ENCODE measurements around the gene PLXNA2. TPM values are rescaled to one million over a fixed set of nuclear protein-coding genes. Genes with fewer than 3 reads are reported as not detected.

PLXNA2 gene
- total and polyA plus RNA-seq, 2 experiments from 2014 or later = 3.7 to 5.4 TPM

DNA sequence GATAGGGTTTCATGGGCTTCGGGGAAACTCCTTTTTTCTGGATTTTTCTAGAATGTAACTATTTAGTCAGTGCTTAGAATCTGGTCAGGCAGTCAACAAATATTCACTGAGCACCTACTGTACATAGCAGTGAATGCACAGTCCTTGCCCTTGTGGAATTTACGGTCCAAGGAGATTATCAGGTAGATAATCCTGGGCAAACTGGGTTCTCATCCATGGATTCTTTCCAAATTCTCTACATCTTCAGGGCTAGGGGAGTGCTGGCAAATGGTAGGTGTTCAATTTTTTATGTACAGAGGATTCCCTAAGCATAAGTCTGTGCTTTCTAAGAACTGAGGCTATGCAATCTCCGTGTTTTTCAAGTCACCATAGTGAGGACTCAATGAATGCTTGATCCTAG lies 192.5 kb downstream of the PLXNA2 start:
- no peaks in the 10 kb centered on the region for H3K9me3 ChIP-seq (ENCODE audit: low read depth)
- TF ChIP-seq EZH2phosphoT487 (IDR thresholded peaks at IDR 0.05; ENCODE audit: insufficient read depth, low read depth) (no peak), EZH2 (IDR thresholded peaks at IDR 0.05; ENCODE audit: insufficient read depth, poor library complexity, severe bottlenecking) (no peak)
- no peaks in the 10 kb centered on the region for H3F3A ChIP-seq (ENCODE audit: insufficient read depth)
- no peak overlapping the region for H3K27ac ChIP-seq
- no peaks in the 10 kb centered on the region for H3K9me2 ChIP-seq (ENCODE audit: insufficient read depth)
- WGBS, 2 experiments (ENCODE audit: low coverage in 1 of 2, low lambda C conversion rate in 2 of 2, missing lambda C conversion rate in 2 of 2) = 92 to 98% methylated on average over 3 of the region's 3 CpGs
- no peak overlapping the region for H3K4me2 ChIP-seq (ENCODE audit: unreplicated experiment)
- DNase-seq = no peak
- H2AFZ ChIP-seq = no peak overlapping the region
- H3K9ac ChIP-seq = no peak overlapping the region
- in situ Hi-C loops (cut with MboI) = no loop called here
- no peaks in the 10 kb centered on the region for H4K20me1 ChIP-seq (ENCODE audit: insufficient read depth)
- H3K79me2 ChIP-seq (ENCODE audit: insufficient read depth) = no peaks in the 10 kb centered on the region
- no peaks in the 10 kb centered on the region for H3K4me1 ChIP-seq (ENCODE audit: insufficient read depth)
- no peaks in the 10 kb centered on the region for H3K27me3 ChIP-seq (replicated peaks; ENCODE audit: insufficient read depth)
- H3K36me3 ChIP-seq (ENCODE audit: low read depth) = no peaks in the 10 kb centered on the region
- H3K4me3 ChIP-seq = no peak overlapping the region

DNA sequence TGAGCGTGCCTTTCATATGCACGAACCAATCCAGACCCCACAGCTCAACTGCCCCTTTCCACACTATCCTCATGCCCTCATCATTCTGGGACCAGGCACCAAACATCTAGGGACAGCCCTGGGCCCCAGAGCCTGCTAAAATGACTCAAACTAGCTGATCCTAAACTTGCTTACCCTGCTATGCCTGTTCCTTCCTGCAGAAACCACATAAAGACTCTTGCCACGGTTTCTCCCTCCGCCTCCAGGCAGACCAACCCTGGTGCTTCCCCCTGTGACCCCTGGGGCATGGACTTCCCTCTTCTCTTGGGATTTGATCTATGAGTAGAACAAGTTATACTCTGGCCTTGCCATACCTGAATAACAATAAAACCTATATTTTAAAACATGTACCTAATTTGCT lies 195.3 kb downstream of the PLXNA2 start:
- Histone ChIP-seq H3K4me3 (no peak overlapping the region), H3K4me1 (ENCODE audit: insufficient read depth) (no peaks in the 10 kb centered on the region)
- in situ Hi-C loops (cut with MboI) = no loop called here

DNA sequence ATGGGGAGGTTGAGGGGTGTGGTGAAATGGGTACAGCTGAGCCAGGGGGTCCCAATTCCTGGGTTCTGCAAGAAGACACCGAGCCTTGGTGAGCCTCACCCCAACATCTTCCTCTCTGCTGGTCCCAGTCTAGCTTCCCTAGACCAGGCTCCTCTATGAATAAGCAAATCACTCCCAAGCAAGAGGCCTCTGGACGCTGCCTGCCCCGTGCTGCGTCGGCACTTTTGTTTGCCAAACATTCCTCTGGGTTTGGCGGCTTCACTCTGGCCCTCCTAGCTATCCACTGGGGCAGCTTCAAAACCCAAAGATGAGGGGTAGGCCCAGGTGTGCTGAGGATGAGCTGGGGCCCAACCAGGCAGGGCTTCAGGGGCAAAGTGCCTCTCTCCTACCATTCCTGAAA lies 196.2 kb downstream of the PLXNA2 start:
- peak; percentile 28 for DNase-seq
- Histone ChIP-seq H3K9me3 (ENCODE audit: low read depth) (no peaks in the 10 kb centered on the region), H3K36me3 (ENCODE audit: low read depth) (no peaks in the 10 kb centered on the region), H3K27ac (no peak overlapping the region), H3K27me3 (replicated peaks; ENCODE audit: insufficient read depth) (no peaks in the 10 kb centered on the region), H3K4me3 (no peak overlapping the region), H3K4me2 (ENCODE audit: unreplicated experiment) (no peak overlapping the region), H3F3A (ENCODE audit: insufficient read depth) (no peaks in the 10 kb centered on the region), H3K9ac (no peak overlapping the region), H3K79me2 (ENCODE audit: insufficient read depth) (no peaks in the 10 kb centered on the region), H3K4me1 (ENCODE audit: insufficient read depth) (no peaks in the 10 kb centered on the region), H3K9me2 (ENCODE audit: insufficient read depth) (no peaks in the 10 kb centered on the region), H2AFZ (no peak overlapping the region), H4K20me1 (ENCODE audit: insufficient read depth) (no peaks in the 10 kb centered on the region)
- TF ChIP-seq EZH2phosphoT487 (IDR thresholded peaks at IDR 0.05; ENCODE audit: insufficient read depth, low read depth) (no peak), EZH2 (IDR thresholded peaks at IDR 0.05; ENCODE audit: insufficient read depth, poor library complexity, severe bottlenecking) (no peak)
- in situ Hi-C loops (cut with MboI) = no loop called here
- 44 to 47% methylated on average over 6 of the region's 6 CpGs for WGBS, 2 experiments (ENCODE audit: low coverage in 1 of 2, low lambda C conversion rate in 2 of 2, missing lambda C conversion rate in 2 of 2)

More for the DNA sequence above, 195.3 kb downstream of the PLXNA2 start:
- no peaks in the 10 kb centered on the region for H3K79me2 ChIP-seq (ENCODE audit: insufficient read depth)
- no peaks in the 10 kb centered on the region for H3K9me3 ChIP-seq (ENCODE audit: low read depth)
- no peaks in the 10 kb centered on the region for H3K27me3 ChIP-seq (replicated peaks; ENCODE audit: insufficient read depth)
- no peaks in the 10 kb centered on the region for H4K20me1 ChIP-seq (ENCODE audit: insufficient read depth)
- H3K36me3 ChIP-seq (ENCODE audit: low read depth) = no peaks in the 10 kb centered on the region
- H2AFZ ChIP-seq = no peak overlapping the region
- WGBS, 2 experiments (ENCODE audit: low coverage in 1 of 2, low lambda C conversion rate in 2 of 2, missing lambda C conversion rate in 2 of 2) = 85 to 89% methylated on average over 4 of the region's 4 CpGs
- no peak overlapping the region for H3K4me2 ChIP-seq (ENCODE audit: unreplicated experiment)
- H3K9ac ChIP-seq = no peak overlapping the region
- H3K9me2 ChIP-seq (ENCODE audit: insufficient read depth) = no peaks in the 10 kb centered on the region
- H3K27ac ChIP-seq = no peak overlapping the region
- no peak for TF ChIP-seq EZH2 (IDR thresholded peaks at IDR 0.05; ENCODE audit: insufficient read depth, poor library complexity, severe bottlenecking)
- no peak for TF ChIP-seq EZH2phosphoT487 (IDR thresholded peaks at IDR 0.05; ENCODE audit: insufficient read depth, low read depth)
- no peak for DNase-seq
- no peaks in the 10 kb centered on the region for H3F3A ChIP-seq (ENCODE audit: insufficient read depth)

GRCh38 chr1:208047476-208047934 lies 196.7 kb downstream of the PLXNA2 start:
- no peak overlapping the region for H3K4me2 ChIP-seq (ENCODE audit: unreplicated experiment)
- H2AFZ ChIP-seq = no peak overlapping the region
- no peaks in the 10 kb centered on the region for H3K9me3 ChIP-seq (ENCODE audit: low read depth)
- no peaks in the 10 kb centered on the region for H3K36me3 ChIP-seq (ENCODE audit: low read depth)
- H3K27me3 ChIP-seq (replicated peaks; ENCODE audit: insufficient read depth) = no peaks in the 10 kb centered on the region
- DNase-seq = peak; percentile 20
- H3K9ac ChIP-seq = no peak overlapping the region
- H3K27ac ChIP-seq = no peak overlapping the region
- H3F3A ChIP-seq (ENCODE audit: insufficient read depth) = no peaks in the 10 kb centered on the region
- no peaks in the 10 kb centered on the region for H3K79me2 ChIP-seq (ENCODE audit: insufficient read depth)
- TF ChIP-seq EZH2phosphoT487 (IDR thresholded peaks at IDR 0.05; ENCODE audit: insufficient read depth, low read depth) = no peak
- in situ Hi-C loops (cut with MboI) = no loop called here
- WGBS, 2 experiments (ENCODE audit: low coverage in 1 of 2, low lambda C conversion rate in 2 of 2, missing lambda C conversion rate in 2 of 2) = 50 to 52% methylated on average over 6 of the region's 6 CpGs
- no peaks in the 10 kb centered on the region for H4K20me1 ChIP-seq (ENCODE audit: insufficient read depth)
- no peaks in the 10 kb centered on the region for H3K9me2 ChIP-seq (ENCODE audit: insufficient read depth)
- H3K4me3 ChIP-seq = no peak overlapping the region
- H3K4me1 ChIP-seq (ENCODE audit: insufficient read depth) = no peaks in the 10 kb centered on the region
